ENCODE measurements around the gene FBXO28. TPM values are rescaled to one million over a fixed set of nuclear protein-coding genes. Genes with fewer than 3 reads are reported as not detected.
"Not testable (repeated sequence)": the region's sequence is repeated elsewhere in the genome, so short reads cannot be mapped to it uniquely, and the experiment has no call there.

The FBXO28 gene
- total RNA-seq, 4 donors from 2014 or later, result 16.7 to 21.3 (median 18.8) TPM

DNA sequence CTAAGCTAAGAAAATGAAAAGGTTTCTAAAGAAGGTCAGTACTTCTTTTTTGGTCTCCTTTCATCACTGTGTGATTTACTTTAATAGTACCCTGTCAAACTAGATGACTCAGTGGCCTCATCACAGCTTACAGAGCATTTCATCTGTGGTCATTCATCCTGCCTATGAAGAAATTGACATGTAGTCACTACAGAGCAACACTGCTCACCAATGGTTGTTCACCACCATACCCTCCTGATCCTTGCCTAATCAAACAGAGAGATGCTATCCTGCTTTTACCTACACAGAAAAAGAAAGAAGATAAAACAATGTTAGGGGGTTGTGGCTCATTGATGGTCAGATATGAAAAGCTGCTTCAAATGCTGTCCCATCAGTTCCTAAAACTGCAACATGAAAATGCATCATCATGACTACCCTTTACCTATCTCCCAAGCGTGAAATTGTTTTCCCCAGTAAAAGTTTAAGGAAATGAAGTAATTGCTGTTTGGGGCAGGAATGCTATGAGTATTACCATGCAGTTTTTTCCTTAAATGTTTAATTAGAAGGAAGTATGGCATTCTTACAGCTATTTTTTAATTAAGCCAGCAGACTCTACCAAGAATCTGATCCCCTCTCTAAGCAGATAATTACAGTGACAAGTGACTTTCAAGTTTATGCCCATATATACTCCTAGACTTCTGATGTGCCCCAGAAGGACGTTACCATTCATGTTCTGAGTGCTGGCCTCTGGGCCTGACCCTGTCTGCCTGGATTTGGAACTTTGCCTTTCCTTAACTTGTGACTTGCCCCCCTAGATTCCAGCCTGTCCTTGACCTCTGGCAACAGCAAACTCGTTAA is 46.1 kb upstream of the FBXO28 start:
- H3K27me3 ChIP-seq, result no peaks in the 10 kb centered on the region
- TF ChIP-seq POLR2A (IDR thresholded peaks at IDR 0.05), result no peak
- TF ChIP-seq, protein P1, sequence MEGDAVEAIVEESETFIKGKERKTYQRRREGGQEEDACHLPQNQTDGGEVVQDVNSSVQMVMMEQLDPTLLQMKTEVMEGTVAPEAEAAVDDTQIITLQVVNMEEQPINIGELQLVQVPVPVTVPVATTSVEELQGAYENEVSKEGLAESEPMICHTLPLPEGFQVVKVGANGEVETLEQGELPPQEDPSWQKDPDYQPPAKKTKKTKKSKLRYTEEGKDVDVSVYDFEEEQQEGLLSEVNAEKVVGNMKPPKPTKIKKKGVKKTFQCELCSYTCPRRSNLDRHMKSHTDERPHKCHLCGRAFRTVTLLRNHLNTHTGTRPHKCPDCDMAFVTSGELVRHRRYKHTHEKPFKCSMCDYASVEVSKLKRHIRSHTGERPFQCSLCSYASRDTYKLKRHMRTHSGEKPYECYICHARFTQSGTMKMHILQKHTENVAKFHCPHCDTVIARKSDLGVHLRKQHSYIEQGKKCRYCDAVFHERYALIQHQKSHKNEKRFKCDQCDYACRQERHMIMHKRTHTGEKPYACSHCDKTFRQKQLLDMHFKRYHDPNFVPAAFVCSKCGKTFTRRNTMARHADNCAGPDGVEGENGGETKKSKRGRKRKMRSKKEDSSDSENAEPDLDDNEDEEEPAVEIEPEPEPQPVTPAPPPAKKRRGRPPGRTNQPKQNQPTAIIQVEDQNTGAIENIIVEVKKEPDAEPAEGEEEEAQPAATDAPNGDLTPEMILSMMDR (IDR thresholded peaks at IDR 0.05), result no peak
- TF ChIP-seq EP300 (IDR thresholded peaks at IDR 0.05), result no peak
- WGBS, 2 donors, result 66 to 72% methylated on average over 3 of the region's 3 CpGs
- no peak overlapping the region for H3K4me3 ChIP-seq
- no peaks in the 10 kb centered on the region for H3K36me3 ChIP-seq
- no peak for DNase-seq (ENCODE audit: low spot score in 2 of 2)
- no peaks in the 10 kb centered on the region for H3K4me1 ChIP-seq
- H3K9me3 ChIP-seq, result no peaks in the 10 kb centered on the region
- H3K27ac ChIP-seq, result no peak overlapping the region

GRCh38 chr1:224068458-224069072 is 45.3 kb upstream of the FBXO28 start:
- Histone ChIP-seq H3K9me3 (no peaks in the 10 kb centered on the region), H3K27ac (no peak overlapping the region), H3K4me3 (no peak overlapping the region), H3K36me3 (no peaks in the 10 kb centered on the region), H3K27me3 (no peaks in the 10 kb centered on the region), H3K4me1 (no peaks in the 10 kb centered on the region)
- WGBS, 2 donors, result 67 to 69% methylated on average over 4 of the region's 4 CpGs
- no peak for DNase-seq (ENCODE audit: low spot score in 2 of 2)
- TF ChIP-seq, protein P1 (IDR thresholded peaks at IDR 0.05), result no peak
- TF ChIP-seq POLR2A (IDR thresholded peaks at IDR 0.05) (no peak), EP300 (IDR thresholded peaks at IDR 0.05) (no peak)

DNA sequence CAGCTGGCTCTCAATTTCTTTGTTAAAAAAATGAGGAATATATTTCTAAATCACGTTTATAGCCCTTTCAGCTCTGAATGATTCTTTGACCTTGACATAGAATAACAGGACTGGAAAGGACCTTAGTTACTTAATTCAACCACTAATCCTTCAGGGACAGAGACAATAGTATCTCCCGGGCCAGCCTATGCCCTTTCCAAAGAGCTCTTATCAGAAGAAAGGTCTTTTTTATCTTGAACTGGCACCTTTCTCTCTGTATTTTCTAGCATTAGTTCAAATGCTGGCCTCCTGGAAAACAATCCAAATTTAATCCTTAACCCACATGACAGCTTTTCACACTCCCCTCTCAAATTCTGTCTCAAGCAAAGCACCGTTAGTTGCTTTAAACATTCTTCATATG is 44.8 kb upstream of the FBXO28 start:
- Histone ChIP-seq H3K9me3 (no peaks in the 10 kb centered on the region), H3K4me1 (no peaks in the 10 kb centered on the region), H3K27me3 (no peaks in the 10 kb centered on the region), H3K27ac (no peak overlapping the region), H3K4me3 (no peak overlapping the region), H3K36me3 (no peaks in the 10 kb centered on the region)
- 40% methylated on average over 3 of the region's 3 CpGs for WGBS, 2 donors
- TF ChIP-seq, protein P1 (IDR thresholded peaks at IDR 0.05), result no peak
- TF ChIP-seq EP300 (IDR thresholded peaks at IDR 0.05) (no peak), POLR2A (IDR thresholded peaks at IDR 0.05) (no peak)
- DNase-seq (ENCODE audit: low spot score in 2 of 2), result no peak

DNA sequence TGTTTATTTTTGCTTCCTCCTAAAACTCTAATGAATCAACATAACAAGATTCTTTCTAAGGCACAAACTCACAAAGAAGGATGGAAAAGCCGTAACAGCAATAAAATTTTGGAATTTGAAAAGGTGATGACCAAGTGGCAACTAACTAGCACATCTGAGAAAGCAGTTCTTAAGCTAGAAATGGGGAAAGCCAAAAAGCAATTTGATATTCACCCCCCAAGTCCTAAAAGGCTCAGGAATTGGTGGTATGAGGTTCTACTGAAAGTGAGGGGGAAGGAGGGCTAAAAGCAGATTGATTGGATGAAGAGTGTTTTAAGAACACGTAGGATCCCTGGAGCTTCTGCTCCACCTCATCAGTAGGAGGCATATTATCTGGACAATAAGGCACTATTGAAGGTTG is 43.4 kb upstream of the FBXO28 start:
- Histone ChIP-seq H3K4me1 (no peaks in the 10 kb centered on the region), H3K27me3 (no peaks in the 10 kb centered on the region), H3K9me3 (no peaks in the 10 kb centered on the region), H3K27ac (no peak overlapping the region), H3K4me3 (no peak overlapping the region), H3K36me3 (no peaks in the 10 kb centered on the region)
- 58 to 63% methylated on average over 2 of the region's 2 CpGs for WGBS, 2 donors
- no peak for TF ChIP-seq EP300 (IDR thresholded peaks at IDR 0.05)
- TF ChIP-seq POLR2A (IDR thresholded peaks at IDR 0.05), result no peak
- TF ChIP-seq, protein P1 (IDR thresholded peaks at IDR 0.05), result no peak
- DNase-seq (ENCODE audit: low spot score in 2 of 2), result no peak

- TF ChIP-seq POLR2A (IDR thresholded peaks at IDR 0.05) (no peak), EP300 (IDR thresholded peaks at IDR 0.05) (no peak)
- no peak overlapping the region for H3K27ac ChIP-seq
- no peak overlapping the region for H3K4me3 ChIP-seq
- no peaks in the 10 kb centered on the region for H3K27me3 ChIP-seq
- H3K4me1 ChIP-seq, result no peaks in the 10 kb centered on the region
- H3K36me3 ChIP-seq, result no peaks in the 10 kb centered on the region
- WGBS, 2 donors, result 81 to 90% methylated on average over 3 of the region's 3 CpGs
- H3K9me3 ChIP-seq, result no peaks in the 10 kb centered on the region
- DNase-seq (ENCODE audit: low spot score in 2 of 2), result no peak
Measured at GRCh38 chr1:224076407-224076806, 37.5 kb upstream of the FBXO28 start.

DNA sequence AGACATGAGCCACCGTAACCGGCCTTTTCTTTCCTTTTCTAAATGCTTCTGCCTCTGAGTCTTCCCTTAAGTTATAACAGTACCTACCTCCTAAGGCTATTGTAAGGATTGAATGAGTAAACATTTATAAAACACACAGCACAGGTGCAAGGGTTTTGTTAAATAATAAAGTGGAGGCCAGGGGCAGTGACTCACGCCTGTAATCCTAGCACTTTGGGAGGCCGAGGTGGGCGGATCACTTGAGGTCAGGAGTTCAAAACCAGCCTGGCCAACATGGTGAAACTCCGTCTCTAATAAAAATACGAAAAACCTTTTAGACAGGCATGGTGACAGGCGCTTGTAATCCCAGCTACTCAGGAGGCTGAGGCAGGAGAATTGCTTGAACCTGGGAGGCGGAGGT is 34.3 kb upstream of the FBXO28 start:
- 52 to 63% methylated on average over 9 of the region's 9 CpGs for WGBS, 2 donors
- not testable (repeated sequence) for H3K9me3 ChIP-seq
- H3K27ac ChIP-seq, result peak overlapping the region in 1 of 4 donors; percentile 61

More for the DNA sequence above, 34.3 kb upstream of the FBXO28 start:
- H3K4me1 ChIP-seq; H3K4me3 ChIP-seq; DNase-seq (ENCODE audit: low spot score in 2 of 2); H3K27me3 ChIP-seq; H3K36me3 ChIP-seq: not testable (repeated sequence)

Data from tibial nerve (tissue), 4 donors.